ENCODE measurements around the gene ZNF330.

- TF ChIP-seq POLR2AphosphoS5 (IDR thresholded peaks at IDR 0.05) (no peak), CTCF (IDR thresholded peaks at IDR 0.05) (no peak), POLR2A (IDR thresholded peaks at IDR 0.05) (no peak)
Observed at GRCh38 chr4:141220271-141220670, 424 bp upstream of the ZNF330 start.
